Measurements from ENCODE around the gene ZNF555.
A peak's percentile ranks its signal among the peaks of the same experiment; 100 is the strongest.
"Not testable (repeated sequence)": the region's sequence is repeated elsewhere in the genome, so short reads cannot be mapped to it uniquely, and the experiment has no call there.

The ZNF555 gene

GRCh38 chr19:2807379-2808128, 33.7 kb upstream of the ZNF555 start:
- no peak for DNase-seq

GRCh38 chr19:2808129-2808941, 32.9 kb upstream of the ZNF555 start:
- no peak for DNase-seq

GRCh38 chr19:2809387-2810140, 31.7 kb upstream of the ZNF555 start:
- no peak for DNase-seq

GRCh38 chr19:2810141-2811091, 30.9 kb upstream of the ZNF555 start:
- no peak for DNase-seq

DNA sequence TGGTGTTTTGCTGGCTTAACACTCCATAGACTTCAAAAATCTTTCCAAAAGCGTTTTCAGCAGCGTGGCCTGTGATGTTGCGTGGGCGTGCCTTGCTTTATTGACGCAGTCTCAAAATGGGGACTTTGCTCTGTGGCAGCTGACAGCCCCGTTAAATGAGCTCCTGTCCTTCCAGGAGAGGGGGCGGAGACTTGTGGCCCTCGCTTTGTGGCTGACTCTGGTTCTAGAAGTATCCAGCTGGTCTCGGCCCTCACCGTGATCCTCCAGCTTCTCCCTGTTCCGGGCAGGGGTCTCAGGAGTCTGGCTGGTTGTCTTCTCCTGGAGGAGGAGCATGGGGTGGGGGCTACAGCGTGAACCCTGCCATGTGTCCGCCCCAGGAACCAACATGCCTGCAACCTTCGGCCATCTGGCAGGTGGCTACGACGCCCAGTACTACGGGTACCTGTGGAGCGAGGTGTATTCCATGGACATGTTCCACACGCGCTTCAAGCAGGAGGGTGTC, 30.0 kb upstream of the ZNF555 start:
- no peak for DNase-seq

DNA sequence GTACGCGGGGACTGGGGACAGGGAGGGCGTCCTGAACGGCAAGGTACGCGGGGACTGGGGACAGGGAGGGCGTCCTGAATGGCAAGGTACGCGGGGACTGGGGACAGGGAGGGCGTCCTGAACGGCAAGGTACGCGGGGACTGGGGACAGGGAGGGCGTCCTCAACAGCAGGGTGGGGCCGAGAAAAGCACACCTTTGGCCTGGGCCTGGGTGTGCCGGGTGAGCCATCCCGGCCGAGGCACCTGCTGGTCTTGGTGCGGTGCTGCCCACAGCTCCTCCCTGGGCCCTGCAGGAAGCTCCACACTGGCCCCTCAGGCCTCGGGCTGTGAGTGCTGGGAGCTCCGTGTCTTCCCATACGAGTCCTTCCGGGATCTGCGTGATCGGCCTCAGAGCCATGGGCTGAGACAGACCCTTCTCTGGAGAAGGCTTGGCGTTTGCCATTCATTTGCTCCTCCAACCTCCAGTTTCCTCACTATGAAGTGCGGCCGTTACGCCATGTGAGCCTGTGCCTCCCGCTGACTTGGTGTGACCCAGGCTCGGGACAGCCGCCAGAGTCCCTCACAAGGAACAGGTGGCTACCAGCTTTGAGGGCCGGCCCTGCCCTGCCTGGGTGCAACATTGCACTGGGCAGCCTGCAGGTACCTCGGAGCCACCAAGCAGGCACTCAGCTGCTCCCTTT, 29.4 kb upstream of the ZNF555 start:
- no peak for DNase-seq

GRCh38 chr19:2812414-2813234, 28.7 kb upstream of the ZNF555 start:
- DNase-seq, result no peak

DNA sequence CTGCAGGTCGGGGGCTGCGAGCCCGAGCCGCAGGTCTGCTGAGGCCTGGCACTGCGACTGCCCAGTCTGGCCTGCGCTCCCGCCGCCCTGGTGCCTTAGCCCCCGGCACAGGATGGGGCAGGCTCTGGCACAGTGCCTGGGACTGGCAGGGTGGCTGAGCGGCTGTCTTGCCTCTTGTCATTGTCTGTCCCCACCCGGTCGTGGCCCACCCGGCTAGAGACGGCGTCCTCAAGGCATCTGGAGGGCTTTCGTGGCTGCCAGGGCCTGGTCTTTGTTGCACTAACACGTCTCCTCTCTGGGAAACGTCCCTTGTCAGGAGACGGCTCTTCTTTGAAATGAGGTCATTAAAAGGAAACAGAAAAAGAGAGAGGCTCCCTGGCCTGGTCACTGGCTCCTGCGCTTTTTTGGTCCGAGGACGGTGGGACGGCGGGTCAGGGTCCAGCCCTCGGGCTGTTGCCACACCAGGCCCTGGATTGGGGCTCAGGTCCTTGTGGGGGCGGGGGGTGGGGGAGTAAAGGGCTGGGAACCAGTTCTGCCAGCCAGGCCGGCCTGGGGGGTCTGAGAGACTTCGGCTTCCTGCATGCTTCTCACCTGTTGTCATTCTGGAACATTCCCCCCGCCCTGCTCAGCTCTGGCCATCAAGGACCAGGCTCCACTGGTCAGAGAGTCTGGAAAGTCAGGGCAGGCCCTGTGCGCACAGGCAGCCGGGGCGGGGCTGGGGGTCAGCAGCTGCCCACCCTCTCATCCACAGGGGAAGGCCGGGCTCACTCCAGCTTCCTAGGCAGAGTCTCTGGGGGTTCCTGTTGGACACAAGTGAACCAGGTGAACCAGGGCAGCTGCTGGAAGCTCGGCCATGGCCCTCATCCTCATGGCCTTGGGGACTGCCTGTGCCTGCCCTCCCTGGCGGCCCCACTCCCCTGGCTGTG, 27.8 kb upstream of the ZNF555 start:
- DNase-seq, result no peak

DNA sequence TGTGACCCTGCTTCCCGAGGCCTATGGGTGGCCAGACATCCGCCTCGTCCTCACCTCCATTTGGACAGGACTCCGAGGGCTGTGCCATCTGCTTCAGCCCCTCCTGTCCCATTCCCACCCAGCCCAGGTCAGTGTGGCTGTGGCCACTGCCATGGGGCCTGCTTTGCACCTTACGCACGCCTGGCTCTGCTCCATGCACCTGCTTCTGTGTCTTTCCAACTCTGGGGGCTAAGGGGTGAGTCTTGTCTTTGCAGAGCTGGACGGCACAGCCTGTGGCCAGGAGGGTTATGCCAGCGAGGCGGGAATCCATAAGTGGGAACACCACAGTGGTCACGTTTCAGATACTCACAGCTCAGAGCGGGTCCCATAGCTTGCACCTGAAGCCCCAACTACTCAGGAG, 26.8 kb upstream of the ZNF555 start:
- DNase-seq, result no peak

DNA sequence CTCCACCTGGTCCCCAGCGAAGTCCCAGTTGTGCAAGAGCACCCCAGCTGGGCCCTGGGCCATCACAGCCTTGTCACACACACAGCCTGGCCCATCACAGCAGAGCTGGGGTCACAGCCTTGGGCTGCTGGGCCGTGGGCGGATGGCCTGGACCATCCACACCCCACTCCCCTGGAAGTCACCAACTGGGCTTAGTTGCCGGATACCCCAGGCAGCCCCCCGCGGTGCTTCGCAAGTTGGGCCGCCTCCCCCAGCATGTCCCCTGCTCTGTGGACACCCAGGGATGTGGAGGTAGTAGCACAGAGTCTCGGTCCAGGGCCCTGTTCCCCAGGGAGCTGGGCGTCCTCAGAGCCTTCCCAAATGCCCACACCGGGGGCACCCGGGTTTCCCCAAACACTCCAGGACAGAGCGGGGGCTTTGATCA, 26.1 kb upstream of the ZNF555 start:
- no peak for DNase-seq

DNA sequence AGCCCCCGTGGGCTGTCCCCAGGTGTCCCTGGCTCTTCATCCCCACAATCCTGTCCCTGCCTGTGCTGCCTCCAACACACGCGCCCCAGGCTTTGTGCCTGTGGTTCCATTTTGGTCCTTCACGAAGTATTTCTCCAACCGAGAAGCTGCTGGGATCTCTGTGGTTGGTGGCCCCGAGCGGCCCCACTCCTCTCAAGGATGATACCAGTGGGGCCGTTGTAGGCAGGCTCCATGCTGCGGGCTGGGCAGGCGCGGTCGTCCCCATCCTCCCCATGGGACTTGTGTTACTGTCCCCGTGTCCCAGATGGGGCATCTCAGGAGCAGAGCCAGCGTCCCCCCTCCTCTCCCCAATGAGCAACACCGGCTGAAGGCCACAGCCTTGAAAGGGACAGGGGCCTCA, 25.4 kb upstream of the ZNF555 start:
- DNase-seq, result no peak

GRCh38 chr19:2816641-2817040, 24.6 kb upstream of the ZNF555 start:
- DNase-seq, result no peak

DNA sequence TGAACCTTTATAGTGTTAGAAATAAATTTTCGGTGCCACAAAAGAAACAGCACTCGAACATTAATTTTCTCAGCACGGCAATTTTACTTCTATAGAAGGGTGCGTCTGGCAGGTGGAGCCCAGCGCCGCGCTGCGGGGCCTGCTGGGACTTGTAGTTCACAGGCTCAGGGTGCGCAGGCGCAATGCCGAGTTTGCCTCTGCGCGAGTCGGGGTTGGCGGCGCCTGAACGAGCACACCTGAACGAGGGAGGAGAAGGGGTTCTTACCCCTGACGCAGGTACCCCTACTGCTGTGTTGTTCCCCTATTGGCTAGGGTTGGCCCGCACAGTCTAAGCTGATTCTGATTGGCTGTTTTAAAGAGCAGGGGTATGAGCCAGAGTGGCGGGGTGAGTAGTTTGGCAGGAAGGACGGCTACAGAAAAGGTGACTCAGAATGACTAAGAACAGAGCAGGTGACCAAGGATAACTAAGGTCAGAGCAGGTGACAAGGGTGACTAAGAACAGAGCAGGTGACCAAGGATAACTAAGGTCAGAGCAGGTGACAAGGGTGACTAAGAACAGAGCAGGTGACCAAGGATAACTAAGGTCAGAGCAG, 23.9 kb upstream of the ZNF555 start:
- not testable (repeated sequence) for DNase-seq

DNA sequence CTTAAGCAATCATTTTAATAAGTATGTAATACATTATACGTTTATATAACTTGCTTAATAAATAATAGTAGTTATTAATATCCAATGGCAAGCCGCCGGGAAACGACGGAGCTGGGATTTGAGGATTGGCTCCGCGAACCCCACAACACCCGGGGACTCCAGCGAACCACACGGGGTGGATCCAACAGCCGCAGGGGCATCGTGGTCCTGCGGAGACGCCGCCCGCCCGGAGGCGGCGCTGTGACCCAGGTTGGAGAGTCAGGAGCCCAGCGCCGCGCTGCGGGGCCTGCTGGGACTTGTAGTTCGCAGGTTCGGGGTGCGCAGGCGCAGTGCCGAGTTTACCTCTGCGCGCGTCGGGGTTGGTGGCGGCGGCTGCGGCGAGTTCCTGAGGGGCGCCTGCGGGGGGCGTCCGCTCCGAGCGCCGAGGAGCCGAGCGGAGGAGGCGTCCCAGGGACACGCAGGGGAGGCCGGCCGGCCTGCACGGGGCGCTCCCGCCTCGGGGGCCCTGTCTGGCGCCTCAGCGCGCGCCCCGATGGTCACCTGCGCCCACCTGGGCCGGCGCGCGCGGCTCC, 21.6 kb upstream of the ZNF555 start, which contains the start of gene ZNF554:
TSS of gene ZNF554 (plus strand) at position 329 of the 572 bp plus-strand sequence. CDS start at position 533, 204 bp downstream.
- peak; percentile 90 to 95 for DNase-seq

- no peak for DNase-seq
Observed at GRCh38 chr19:2820112-2820702, 21.1 kb upstream of the ZNF555 start.

DNA sequence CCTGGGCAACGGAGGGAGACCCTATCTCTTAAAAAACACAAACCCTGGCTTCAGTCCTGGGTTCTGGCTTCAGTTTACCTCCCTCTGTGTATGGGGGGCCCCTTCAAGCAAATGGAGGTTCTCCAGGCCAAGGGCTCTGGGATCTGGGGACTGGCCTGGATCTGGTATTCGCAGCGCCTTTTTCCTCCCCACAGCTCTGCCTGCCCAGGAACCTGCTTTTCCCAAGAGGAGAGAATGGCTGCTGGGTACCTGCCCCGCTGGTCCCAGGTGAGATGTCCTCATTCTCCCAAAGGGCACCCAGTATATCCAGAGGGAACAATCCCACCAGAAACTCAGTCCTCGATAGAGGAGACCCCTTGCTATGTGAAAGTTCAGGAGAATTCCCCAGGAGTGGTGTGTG, 18.4 kb upstream of the ZNF555 start:
- DNase-seq, result no peak

DNA sequence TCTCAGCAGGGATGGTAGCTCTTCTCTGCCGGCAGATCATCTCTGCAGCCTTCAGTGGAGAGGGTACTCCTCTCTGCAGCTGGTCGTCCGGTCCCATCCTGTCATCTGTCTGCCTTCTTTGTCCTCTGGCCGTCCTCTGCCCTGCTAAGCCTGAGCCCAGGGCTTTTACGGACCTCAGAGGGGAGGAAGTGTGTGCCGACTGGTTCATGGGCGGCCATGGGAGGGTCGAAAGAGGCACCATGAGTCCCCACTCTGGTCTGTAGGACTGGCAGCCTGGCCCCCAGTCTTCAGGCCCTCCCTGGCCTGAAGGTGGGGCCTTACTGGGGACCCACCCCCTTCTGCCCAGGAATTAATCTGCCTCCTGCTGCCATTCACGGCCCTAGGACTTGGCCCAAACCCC, 17.6 kb upstream of the ZNF555 start:
- no peak for DNase-seq

GRCh38 chr19:2824129-2824528, 17.1 kb upstream of the ZNF555 start:
- no peak for DNase-seq
